ENCODE measurements around the gene ZCCHC24. TPM values are rescaled to one million over a fixed set of nuclear protein-coding genes. Genes with fewer than 3 reads are reported as not detected.

Gene ZCCHC24
- total and polyA plus RNA-seq, 10 donors = 4.9 to 34.1 (median 23.7) TPM

DNA sequence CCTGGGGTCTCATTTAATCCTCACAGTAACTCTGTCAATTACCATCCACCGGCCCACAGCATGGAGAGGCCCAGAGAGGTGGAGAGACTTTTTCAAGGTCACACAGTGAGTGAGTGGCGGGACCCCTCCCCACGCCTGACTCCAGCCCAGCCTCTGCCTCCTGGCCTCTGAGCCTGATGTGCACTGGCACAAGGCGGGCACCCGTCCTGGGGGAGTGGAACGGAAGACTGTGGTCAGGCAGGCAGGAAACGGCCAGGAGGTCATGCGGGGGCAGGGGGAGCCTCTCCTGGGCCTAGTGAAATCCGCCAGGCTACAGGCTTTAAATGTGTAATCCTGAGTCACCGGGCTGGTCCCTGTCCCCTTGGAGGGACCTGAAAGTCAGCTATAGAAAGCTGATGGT lies 32.2 kb downstream of the ZCCHC24 start:
- H3K9me3 ChIP-seq = no peaks in the 10 kb centered on the region
- intact Hi-C loops (cut with DNase I; ENCODE audit: low total_unique reads) = no loop called here
- peak overlapping the region in 4 of 8 donors; percentile 6 to 55 (median 53) for H3K27ac ChIP-seq
- peak; percentile 80 for DNase-seq
- H3K4me1 ChIP-seq = peaks cover 19 to 44% (median 24%) of the 10 kb centered on the region in 6 donors
- no peak overlapping the region for H3K4me3 ChIP-seq
- no peaks in the 10 kb centered on the region for H3K27me3 ChIP-seq (replicated peaks in 1 of 7)
- TF ChIP-seq, protein P1, sequence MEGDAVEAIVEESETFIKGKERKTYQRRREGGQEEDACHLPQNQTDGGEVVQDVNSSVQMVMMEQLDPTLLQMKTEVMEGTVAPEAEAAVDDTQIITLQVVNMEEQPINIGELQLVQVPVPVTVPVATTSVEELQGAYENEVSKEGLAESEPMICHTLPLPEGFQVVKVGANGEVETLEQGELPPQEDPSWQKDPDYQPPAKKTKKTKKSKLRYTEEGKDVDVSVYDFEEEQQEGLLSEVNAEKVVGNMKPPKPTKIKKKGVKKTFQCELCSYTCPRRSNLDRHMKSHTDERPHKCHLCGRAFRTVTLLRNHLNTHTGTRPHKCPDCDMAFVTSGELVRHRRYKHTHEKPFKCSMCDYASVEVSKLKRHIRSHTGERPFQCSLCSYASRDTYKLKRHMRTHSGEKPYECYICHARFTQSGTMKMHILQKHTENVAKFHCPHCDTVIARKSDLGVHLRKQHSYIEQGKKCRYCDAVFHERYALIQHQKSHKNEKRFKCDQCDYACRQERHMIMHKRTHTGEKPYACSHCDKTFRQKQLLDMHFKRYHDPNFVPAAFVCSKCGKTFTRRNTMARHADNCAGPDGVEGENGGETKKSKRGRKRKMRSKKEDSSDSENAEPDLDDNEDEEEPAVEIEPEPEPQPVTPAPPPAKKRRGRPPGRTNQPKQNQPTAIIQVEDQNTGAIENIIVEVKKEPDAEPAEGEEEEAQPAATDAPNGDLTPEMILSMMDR (IDR thresholded peaks at IDR 0.05 in 8 of 11, conservative IDR thresholded peaks at IDR 0.05 in 3 of 11) = no peak
- peak; percentile 60 to 76 (median 75) for TF ChIP-seq POLR2AphosphoS5 (IDR thresholded peaks at IDR 0.05)
- WGBS, 5 donors = 22 to 37% (median 33%) methylated on average over 9 to 10 of the region's 10 CpGs
- H3K36me3 ChIP-seq = peaks cover 0 to 9% (median 0%) of the 10 kb centered on the region in 6 donors

DNA sequence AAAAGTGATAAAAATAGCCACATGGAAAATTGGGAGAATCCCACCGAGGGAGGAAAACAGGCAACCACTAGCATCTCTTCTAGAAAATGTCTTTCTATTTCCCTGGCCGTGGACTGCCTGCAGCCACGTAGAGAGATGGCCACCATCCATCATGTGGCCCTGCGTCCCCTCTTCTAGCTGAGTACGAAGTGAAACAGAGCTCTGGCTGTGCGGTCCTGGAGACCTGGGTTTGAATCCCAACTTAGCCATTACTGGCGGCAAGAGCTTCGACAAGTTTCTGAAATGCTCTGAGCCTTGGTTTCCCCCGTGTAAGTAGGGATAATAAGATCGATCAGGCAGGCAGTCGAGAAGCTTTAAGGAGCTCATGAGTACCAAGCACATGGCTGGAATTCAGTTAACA lies 32.9 kb downstream of the ZCCHC24 start:
- intact Hi-C loops (cut with DNase I; ENCODE audit: low total_unique reads) = no loop called here
- Histone ChIP-seq H3K9me3 (no peaks in the 10 kb centered on the region), H3K4me1 (peaks cover 23 to 38% (median 27%) of the 10 kb centered on the region in 6 donors), H3K4me3 (no peak overlapping the region), H3K27me3 (replicated peaks in 1 of 7) (no peaks in the 10 kb centered on the region), H3K27ac (peak overlapping the region in 1 of 8 donors; percentile 52), H3K36me3 (peaks cover 0 to 9% (median 0%) of the 10 kb centered on the region in 6 donors)
- no peak for TF ChIP-seq POLR2AphosphoS5 (IDR thresholded peaks at IDR 0.05)
- TF ChIP-seq POLR2A (IDR thresholded peaks at IDR 0.05) = no peak
- TF ChIP-seq, protein P1 (IDR thresholded peaks at IDR 0.05 in 8 of 11, conservative IDR thresholded peaks at IDR 0.05 in 3 of 11) = no peak
- DNase-seq = peak; percentile 41
- WGBS, 5 donors = 82 to 96% (median 90%) methylated on average over 11 of the region's 11 CpGs

DNA sequence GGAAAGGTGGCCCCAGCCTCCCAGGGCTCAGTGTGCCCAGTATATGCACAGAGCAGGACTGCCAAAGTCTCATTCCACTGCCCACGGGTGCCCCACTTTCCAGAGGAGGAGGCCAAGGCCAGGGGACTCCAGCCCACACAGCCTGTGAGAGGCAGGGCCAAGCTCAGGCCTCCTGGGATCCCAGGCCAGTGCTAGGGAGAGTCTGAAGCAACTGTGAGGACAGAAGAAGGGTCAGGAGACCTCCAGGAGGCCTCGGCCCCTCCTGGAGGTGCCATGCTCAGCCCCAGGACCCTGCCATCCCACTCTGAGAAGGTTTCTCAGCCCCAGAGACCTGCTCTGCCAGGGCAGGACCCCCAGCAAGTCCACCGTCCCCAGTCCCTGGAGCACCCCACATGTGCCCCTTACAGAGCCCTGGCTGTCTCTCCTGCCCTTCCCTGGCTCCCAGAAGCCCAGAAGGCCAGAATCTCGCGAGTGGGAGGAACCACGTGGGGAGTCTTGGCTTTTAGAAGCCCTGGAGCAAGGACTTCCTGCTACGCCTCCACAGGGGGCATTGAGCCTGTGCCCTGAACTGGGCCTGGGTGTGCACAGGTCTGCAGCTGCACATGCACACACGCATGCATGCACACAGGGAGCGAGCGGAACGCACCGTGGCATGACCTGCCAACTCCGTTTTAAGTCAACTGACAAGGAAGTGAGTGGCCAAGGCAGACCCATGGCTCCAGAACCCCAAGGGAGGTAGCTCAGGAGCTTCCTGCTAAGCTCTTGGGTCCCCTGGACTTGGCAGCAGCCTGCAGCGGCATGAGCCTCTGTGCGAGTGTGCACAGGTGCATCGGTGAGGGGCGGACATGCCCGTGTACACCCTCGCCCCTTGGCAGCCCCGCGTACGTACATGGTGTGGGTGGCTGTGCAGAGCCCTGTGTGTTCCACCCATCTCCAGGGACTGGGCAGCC lies 33.6 kb downstream of the ZCCHC24 start:
- H3K9me3 ChIP-seq = no peaks in the 10 kb centered on the region
- H3K4me3 ChIP-seq = no peak overlapping the region
- H3K27me3 ChIP-seq (replicated peaks in 1 of 7) = no peaks in the 10 kb centered on the region
- peak; percentile 75 for DNase-seq
- intact Hi-C loops (cut with DNase I; ENCODE audit: low total_unique reads) = no loop called here
- WGBS, 5 donors = 67 to 85% (median 76%) methylated on average over 16 to 22 of the region's 22 CpGs
- H3K27ac ChIP-seq = no peak overlapping the region
- peaks cover 0 to 7% (median 0%) of the 10 kb centered on the region in 6 donors for H3K36me3 ChIP-seq
- TF ChIP-seq, protein P1 (IDR thresholded peaks at IDR 0.05 in 8 of 11, conservative IDR thresholded peaks at IDR 0.05 in 3 of 11) = no peak
- TF ChIP-seq POLR2A (IDR thresholded peaks at IDR 0.05) (no peak), POLR2AphosphoS5 (IDR thresholded peaks at IDR 0.05) (no peak)
- peaks cover 23 to 42% (median 33%) of the 10 kb centered on the region in 6 donors for H3K4me1 ChIP-seq
